Pulmonary artery endothelial cell (primary cell): ENCODE results near the gene CHMP1A. TPM values are rescaled to one million over a fixed set of nuclear protein-coding genes. Genes with fewer than 3 reads are reported as not detected.
"Not testable (repeated sequence)": the region's sequence is repeated elsewhere in the genome, so short reads cannot be mapped to it uniquely, and the experiment has no call there.

Experiments used
- DNase-seq: peaks from one replicate; pipeline ENCODE4 v3.0.0-alpha.2; 2011; ENCODE audit warnings: low read depth, low spot score
- total RNA-seq: library from RNA; depleted of rRNA; stranded (reverse); fragments of >200 nt; gene quantifications from 2 replicates; pipeline ENCODE4 v1.2.3, GENCODE V29; 2014

The CHMP1A gene
- total RNA-seq, 1 donor from 2014 or later = 88.8 TPM

- DNase-seq = no peak
Observed at GRCh38 chr16:89658221-89658879, 842 bp upstream of the CHMP1A start.

DNA sequence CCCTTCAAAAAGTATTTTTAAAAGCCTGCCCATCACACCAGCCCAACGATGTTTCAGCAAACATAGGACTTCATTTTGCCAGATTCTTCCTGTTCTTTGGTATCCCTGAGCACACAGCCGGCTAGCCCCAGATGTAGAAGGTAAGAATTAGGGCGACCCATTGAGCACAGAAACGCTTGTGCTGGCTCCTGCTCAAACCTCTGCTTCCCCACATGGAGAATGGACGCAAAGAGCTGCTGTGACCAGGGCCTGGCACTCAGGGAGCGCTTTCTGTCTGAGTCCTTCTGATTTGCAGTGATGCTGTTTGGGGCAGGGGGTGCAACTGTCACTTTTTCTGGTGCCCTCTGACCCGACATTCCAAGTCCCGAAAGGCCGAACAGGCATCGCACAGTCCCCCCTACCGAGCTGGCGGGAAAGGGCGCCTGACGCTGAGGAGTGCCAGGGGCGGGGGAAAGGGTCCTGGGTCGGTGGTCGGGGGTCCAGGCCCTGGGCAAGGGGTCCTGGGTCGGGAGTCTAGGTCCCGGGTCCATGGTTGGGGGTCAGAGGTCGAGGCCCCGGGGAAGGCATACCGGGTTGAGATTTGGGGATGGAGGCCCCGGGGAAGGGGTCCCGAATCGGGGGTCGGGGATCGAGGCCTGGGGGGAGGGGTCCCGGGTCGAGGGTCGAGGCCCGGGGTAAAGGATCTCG lies 930 bp downstream of the CHMP1A start:
- no peak for DNase-seq

GRCh38 chr16:89655062-89655643 lies 2.4 kb downstream of the CHMP1A start:
- no peak for DNase-seq

DNA sequence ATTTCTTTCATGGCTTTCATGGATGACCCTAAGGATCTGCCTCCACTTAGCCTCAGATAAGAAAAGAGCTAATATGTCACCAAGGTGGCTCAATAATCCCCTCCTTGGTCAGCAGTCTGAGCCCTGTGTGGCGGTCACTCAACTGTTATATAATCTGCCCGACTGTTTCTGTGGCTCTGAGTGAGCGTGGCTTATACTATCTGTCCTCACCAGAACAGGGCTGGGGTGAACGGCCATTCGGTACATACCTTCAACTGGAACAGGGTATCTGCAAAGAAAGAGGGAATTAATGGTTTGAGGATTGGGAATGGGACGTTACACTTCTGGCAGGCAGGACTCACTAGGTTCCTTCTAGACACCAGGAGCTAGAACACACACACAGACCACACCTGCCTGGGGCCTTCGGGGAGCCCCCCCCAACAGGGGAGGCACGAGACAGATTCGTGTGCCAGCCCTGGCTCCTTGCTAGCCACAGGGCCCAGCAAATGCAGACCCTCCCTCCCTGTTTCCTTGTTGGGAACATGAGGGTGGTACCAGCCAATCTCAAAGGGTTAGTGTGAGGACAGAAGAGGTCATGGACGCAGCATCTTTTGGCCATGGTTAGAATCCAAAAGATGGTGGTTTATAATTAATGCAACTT lies 3.7 kb downstream of the CHMP1A start:
- DNase-seq = no peak

GRCh38 chr16:89651584-89651983 lies 5.9 kb downstream of the CHMP1A start:
- no peak for DNase-seq

DNA sequence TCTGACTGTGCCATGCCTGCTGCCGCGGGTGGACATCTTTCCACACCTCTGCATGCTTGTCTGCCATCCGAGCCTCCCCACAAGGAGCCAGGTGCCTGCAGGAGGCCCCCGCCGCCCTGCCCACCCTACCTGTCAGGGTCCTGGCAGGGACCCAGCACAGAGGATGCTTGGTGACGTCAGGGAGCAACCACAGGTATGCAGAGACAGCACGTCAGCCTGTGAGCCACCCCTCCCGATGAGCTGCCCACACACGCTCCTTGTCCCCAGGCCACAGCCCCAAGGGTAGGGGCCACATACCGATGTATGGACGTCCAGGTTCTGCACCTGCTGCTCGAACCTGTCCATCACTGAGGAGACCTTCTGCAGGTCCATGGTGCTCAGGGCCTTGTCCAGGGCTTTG lies 10.6 kb downstream of the CHMP1A start:
- no peak for DNase-seq

DNA sequence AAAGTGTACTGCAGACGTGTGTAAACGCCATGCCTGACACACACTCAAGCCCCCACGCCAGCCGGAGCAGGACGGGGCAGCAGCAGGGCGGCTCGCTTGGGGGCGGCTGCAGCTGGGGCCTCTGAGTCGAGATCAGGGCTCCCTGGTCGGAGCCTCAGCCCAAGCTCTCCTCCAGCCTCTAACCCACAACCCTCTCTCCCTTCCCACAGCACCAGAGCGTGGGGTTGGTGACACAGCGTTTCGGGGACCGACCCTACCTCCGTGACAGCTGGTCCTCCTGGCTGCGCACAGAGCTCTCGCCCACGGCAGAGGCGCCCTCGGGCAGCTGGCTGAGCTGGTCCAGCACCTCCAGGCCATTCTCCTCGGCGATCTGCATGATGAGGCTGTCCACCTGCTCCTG lies 11.2 kb downstream of the CHMP1A start:
- no peak for DNase-seq

DNA sequence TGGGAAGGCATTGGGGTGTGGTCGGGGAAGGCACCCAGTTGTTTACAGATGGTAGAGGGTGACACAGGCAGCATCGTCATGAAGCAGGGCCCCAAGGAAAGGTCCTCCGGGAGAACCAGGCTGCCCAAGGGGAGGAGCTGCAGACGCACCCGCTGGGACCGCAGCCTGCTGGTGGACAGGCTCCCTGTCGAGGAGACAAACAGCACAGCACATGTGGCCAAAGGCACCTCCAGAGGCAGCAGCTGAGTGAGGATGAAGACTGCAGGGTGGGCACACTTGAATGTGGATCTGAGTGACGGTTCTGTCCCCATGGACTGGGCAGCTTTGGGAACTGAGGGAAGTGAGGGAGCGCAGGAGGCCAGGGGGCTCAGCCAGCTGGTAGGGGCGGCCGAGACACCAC lies 12.4 kb downstream of the CHMP1A start:
- DNase-seq = no peak

GRCh38 chr16:89643769-89644300 lies 13.7 kb downstream of the CHMP1A start:
- no peak for DNase-seq

- no peak for DNase-seq
Observed at GRCh38 chr16:89642574-89642973, 14.9 kb downstream of the CHMP1A start.

GRCh38 chr16:89641458-89642119 lies 15.9 kb downstream of the CHMP1A start:
- DNase-seq = no peak

DNA sequence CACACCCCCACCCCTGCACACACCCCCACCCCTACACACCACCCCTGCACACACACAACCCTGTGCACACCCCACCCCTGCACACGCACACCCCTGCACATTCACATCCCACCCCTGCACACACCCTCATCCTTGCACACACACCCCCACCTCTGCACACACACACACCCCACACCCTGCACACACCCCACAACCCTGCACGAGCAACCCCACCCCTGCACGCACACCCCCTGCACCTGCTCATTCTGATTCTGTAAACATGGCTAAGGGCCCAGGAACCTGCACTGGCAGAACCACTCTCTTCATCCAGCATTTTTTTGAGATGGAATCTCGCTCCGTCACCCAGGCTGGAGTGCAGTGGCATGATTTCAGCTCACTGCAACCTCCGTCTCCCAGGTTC lies 18.1 kb downstream of the CHMP1A start:
- DNase-seq = no peak

DNA sequence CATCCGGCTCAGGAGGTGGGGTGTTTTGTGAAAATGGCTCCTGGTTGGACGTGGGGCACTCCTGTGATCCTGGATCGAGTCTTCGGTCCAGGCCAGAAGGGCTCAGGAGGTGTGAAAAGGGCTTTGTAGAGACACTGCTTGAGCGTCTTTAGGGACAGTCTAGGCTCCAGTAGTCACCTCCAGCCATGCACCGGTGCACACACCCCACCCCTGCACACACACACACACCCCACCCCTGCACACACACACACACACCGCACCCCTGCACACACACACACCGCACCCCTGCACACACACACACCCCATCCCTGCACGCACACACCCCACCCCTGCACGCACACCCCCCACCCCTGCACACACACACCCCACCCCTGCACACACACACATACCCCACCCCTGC lies 19.1 kb downstream of the CHMP1A start:
- no peak for DNase-seq

DNA sequence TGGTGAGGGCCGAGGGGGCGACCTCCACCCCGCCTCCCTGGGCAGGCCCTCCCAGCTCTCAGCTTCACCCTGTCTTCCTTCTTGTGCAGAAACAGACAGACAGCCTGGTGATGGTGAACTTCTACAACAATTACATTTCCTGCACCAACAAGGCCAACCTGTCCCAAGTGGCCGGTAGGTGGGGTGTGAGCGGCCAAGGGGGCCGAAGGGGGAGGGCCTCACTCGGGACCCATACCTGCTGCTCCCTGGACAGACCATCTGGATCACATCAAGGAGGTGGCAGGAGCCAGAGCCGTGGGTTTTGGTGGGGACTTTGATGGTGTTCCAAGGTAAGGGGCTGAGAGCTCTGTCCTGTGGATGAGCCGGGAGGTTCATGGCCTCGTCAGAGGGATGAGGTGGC lies 20.1 kb downstream of the CHMP1A start:
- DNase-seq = no peak

GRCh38 chr16:89636663-89637062 lies 20.8 kb downstream of the CHMP1A start:
- no peak for DNase-seq

DNA sequence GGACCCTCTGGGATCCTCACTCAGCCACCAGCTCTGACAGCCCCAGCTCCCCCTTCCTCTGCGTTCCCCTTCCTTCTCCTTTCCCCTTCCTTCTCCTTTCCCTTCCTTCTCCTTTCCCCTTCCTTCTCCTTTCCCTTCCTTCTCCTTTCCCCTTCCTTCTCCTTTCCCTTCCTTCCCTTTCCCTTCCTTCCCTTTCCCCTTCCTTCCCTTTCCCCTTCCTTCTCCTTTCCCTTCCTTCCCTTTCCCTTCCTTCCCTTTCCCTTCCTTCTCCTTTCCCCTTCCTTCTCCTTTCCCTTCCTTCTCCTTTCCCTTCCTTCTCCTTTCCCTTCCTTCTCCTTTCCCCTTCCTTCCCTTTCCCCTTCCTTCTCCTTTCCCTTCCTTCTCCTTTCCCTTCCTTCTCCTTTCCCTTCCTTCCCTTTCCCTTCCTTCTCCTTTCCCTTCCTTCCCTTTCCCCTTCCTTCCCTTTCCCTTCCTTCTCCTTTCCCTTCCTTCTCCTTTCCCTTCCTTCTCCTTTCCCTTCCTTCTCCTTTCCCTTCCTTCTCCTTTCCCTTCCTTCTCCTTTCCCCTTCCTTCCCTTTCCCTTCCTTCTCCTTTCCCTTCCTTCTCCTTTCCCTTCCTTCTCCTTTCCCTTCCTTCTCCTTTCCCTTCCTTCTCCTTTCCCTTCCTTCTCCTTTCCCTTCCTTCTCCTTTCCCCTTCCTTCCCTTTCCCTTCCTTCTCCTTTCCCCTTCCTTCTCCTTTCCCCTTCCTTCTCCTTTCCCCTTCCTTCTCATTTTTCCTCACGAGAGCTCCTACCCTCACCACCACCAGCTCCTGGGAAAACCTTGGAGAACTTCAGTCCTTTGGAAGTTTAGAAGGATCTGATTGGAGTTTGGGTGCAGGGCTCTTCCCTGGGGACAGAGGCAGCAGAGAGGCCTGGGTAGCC lies 22.8 kb downstream of the CHMP1A start:
- not testable (repeated sequence) for DNase-seq

- no peak for DNase-seq
Observed at GRCh38 chr16:89633064-89633631, 24.4 kb downstream of the CHMP1A start.

DNA sequence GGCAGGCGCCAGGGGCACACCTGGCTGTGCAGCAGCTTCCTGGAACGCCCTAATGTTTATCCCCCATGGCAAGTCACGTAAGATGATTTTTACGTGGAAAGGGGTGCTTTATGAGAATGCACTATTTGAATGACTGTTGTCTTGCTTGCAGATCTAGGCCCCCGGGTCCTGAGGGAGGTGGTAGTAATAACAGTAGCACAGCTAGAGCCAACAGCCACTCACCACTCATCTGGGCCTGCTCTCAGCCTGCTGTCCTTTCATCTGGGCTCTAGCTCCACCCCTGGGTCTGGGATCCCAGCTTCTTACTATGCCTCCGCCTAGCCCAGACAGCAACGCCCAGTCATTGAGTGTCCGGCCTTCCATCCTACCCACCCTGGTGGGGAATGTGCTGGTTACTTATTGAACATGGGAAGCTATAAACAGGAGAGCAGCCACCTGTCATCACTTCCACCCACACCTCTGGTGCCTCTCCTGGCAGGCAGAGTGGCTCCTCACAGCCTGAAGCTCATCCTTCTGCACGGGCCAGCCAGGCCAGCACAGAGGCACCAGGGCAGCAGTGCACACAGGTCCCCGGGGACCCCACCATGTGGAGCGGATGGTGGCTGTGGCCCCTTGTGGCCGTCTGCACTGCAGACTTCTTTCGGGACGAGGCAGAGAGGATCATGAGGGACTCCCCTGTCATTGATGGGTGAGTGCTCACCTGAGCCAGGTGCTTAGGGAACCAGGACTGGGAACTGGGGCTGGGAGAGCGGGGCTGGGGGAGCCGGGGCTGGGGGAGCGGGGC lies 27.5 kb downstream of the CHMP1A start:
- DNase-seq = no peak
